ENCODE measurements around the gene INVS.

The INVS gene

DNA sequence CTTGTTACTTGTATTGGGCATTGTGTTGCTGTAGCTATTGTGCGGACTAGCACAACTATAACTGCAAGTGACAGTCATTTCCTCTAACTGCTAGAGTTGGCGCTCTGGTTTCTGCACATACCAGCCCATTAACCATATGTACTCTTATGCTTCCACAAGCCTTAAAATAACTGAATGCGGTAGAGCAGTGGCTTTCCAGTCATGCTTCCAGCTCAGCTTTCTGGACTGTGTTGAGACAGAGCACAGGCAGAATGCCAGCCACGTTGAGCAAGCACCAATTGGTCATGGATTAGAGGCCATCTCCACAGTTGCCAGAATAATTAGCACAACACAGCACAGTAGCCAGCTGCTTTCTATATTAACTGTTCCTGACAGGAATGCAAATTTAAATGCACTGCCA lies 12.2 kb downstream of the INVS start:
- H3K27ac ChIP-seq: no peak overlapping the region
- TF ChIP-seq, protein P1, sequence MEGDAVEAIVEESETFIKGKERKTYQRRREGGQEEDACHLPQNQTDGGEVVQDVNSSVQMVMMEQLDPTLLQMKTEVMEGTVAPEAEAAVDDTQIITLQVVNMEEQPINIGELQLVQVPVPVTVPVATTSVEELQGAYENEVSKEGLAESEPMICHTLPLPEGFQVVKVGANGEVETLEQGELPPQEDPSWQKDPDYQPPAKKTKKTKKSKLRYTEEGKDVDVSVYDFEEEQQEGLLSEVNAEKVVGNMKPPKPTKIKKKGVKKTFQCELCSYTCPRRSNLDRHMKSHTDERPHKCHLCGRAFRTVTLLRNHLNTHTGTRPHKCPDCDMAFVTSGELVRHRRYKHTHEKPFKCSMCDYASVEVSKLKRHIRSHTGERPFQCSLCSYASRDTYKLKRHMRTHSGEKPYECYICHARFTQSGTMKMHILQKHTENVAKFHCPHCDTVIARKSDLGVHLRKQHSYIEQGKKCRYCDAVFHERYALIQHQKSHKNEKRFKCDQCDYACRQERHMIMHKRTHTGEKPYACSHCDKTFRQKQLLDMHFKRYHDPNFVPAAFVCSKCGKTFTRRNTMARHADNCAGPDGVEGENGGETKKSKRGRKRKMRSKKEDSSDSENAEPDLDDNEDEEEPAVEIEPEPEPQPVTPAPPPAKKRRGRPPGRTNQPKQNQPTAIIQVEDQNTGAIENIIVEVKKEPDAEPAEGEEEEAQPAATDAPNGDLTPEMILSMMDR (conservative IDR thresholded peaks at IDR 0.05): no peak
- TF ChIP-seq ZFX (IDR thresholded peaks at IDR 0.05): no peak

DNA sequence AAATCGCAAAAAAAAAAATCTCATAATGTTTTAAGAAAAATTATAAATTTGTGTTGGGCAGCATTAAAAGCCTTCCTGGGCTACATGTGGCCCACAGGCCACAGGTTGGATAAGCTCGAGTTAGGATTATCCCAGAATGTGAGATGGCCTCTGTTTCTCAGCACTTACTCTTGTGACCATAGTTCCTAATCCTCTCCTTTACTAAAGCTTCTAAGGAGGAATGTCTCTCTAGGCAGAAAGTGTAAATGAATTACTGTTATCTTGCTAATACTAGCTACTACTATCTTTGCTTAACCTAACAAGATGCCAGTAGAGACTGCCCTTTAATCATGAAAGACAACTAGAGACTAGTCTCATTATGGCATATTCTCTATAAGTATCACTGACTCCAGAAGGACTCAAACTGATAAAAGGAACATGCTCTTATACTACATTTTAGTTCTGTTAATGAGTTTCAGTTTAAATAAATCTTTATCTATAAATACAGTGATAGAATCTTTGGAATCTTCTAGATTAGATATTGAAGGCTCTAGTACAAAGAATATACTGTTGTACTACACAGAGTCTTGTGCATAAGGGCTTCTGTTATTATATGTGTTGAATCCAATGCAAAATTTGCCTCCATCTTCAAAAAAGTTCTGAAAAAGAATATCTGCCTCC lies 13.8 kb downstream of the INVS start:
- TF ChIP-seq, protein P1 (conservative IDR thresholded peaks at IDR 0.05): no peak
- TF ChIP-seq ZFX (IDR thresholded peaks at IDR 0.05): no peak
- no peak overlapping the region for H3K27ac ChIP-seq

DNA sequence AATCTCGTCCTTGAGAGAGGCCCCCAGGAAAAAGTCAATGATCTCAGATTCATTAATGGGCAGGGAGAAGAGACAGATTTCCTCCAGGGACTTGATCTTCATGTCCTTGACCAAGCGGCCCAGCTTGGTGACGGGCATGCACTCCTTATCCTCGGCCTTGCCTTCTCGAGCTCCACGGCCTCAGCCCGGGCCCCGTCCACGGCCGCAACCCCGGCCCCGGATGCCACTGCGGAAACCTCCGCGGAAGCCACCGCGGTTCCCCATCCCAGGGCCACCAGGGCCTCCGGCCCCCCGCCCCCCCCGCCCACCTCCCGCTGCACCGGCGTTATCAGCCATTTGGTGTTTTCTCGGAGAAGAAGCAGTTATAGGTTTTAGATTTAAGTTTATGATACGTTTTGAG lies 18.3 kb downstream of the INVS start:
- TF ChIP-seq, protein P1 (conservative IDR thresholded peaks at IDR 0.05): no peak
- H3K27ac ChIP-seq: no peak overlapping the region

DNA sequence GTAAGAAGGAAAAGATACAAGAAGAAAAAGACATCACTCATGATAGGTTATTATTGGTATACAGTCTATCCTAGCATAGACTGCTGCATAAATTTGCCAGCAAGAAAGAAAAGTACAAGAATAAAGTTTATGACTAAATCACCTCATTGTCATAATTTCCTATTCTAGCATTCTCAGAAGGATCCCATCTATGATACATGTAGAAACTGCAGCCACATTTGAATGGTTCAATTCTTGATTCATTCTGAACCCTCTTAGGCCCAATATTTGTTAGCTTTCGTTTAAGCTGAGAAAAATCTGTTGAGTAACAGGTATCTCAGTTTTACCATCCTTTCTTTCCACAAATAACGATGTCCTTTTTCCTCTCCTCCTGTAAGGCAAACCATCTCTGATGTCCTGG lies 21.2 kb downstream of the INVS start:
- no peak overlapping the region for H3K27ac ChIP-seq
- TF ChIP-seq, protein P1 (conservative IDR thresholded peaks at IDR 0.05): no peak
- no peak for TF ChIP-seq ZFX (IDR thresholded peaks at IDR 0.05)

DNA sequence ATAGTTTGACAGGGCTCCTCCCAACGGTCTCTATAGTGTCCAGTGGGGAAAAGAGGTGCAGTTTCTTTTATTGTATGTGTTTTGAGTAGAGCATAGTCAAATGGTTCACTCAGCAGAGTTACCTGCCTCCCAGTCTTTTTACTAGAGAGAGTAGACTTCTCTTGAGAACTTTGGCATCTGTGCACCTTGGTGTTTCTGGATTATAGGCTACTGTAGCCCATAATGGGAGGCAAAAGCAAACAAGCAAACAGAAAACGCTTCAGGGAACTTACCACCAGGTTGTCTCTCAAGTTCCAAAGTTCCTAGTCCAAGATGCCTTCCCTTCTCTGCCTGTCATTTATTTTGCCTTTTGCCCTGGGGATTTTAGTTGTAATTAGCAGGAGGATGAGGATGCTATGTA lies 26.2 kb downstream of the INVS start:
- no peak overlapping the region for H3K27ac ChIP-seq
- TF ChIP-seq, protein P1 (conservative IDR thresholded peaks at IDR 0.05): no peak
- TF ChIP-seq ZFX (IDR thresholded peaks at IDR 0.05): no peak

DNA sequence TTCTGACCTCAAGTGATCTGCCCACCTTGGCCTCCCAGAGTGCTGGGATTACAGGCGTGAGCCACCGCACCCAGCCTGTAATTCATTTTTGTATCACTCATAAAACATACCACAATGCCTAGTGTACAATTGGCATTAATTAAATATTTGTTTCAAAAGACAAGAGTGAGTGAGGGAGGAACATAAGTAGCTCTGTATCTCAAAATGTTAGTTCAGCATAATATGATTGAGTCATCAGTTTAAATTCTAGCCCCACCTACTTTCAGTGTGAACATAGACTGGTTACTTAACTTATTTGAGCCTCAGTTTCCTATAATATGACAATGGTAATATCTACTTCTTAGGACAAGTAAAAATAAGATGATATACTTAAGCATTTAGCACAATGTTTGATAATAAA lies 26.9 kb downstream of the INVS start:
- TF ChIP-seq ZFX (IDR thresholded peaks at IDR 0.05): no peak
- TF ChIP-seq, protein P1 (conservative IDR thresholded peaks at IDR 0.05): no peak

DNA sequence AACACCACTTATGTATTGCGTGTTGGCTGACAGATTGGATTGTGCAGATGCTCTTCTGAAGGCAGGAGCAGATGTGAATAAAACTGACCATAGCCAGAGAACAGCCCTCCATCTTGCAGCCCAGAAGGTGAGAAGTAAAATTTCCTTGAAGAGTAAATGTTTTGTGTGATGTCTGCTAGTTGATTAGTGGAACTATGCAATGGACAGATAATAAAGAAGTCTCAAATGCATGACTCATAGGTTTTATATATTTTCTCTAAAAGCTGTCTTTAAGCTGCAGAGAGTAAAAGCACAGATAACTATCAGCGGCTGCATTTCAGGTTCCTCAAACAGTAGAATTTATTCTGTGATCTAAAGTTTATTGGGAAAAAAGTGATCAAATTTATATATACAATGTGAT lies 27.4 kb downstream of the INVS start:
- no peak overlapping the region for H3K27ac ChIP-seq
- TF ChIP-seq, protein P1 (conservative IDR thresholded peaks at IDR 0.05): no peak
- TF ChIP-seq ZFX (IDR thresholded peaks at IDR 0.05): no peak

More for the DNA sequence above, 26.9 kb downstream of the INVS start:
- H3K27ac ChIP-seq: no peak overlapping the region
